ENCODE data around the gene NEURL3. TPM values are rescaled to one million over a fixed set of nuclear protein-coding genes. Genes with fewer than 3 reads are reported as not detected.

NEURL3 gene
- total RNA-seq, 1 experiment from 2014 or later, result 4.2 TPM

DNA sequence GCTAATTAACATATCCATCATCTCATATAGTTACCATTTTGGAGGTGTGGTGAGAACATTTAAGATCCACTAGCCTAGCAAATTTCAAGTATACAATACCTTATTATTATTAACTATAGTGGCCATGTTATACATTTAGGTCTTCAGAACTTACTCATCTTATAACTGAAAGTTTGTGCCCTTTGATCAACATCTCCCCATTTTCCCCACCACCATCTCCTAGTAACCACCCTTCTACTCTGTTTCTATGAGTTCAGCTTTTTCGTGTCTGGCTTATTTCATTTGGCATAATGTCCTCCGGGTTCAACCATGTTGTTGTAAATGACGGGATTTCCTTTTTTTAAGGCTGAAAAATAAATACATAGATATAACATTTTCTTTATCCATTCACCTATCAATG is 15.9 kb downstream of the NEURL3 start:
- DNase-seq, result no peak
- TF ChIP-seq, protein P1, sequence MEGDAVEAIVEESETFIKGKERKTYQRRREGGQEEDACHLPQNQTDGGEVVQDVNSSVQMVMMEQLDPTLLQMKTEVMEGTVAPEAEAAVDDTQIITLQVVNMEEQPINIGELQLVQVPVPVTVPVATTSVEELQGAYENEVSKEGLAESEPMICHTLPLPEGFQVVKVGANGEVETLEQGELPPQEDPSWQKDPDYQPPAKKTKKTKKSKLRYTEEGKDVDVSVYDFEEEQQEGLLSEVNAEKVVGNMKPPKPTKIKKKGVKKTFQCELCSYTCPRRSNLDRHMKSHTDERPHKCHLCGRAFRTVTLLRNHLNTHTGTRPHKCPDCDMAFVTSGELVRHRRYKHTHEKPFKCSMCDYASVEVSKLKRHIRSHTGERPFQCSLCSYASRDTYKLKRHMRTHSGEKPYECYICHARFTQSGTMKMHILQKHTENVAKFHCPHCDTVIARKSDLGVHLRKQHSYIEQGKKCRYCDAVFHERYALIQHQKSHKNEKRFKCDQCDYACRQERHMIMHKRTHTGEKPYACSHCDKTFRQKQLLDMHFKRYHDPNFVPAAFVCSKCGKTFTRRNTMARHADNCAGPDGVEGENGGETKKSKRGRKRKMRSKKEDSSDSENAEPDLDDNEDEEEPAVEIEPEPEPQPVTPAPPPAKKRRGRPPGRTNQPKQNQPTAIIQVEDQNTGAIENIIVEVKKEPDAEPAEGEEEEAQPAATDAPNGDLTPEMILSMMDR (IDR thresholded peaks at IDR 0.05; ENCODE audit: insufficient read depth in 1 of 2, low read depth in 1 of 2, low read length in 1 of 2, severe bottlenecking in 1 of 2, unreplicated experiment in 1 of 2), result no peak
- no peak overlapping the region for H3K4me3 ChIP-seq (ENCODE audit: low read depth, low read length)
- H3K4me1 ChIP-seq, result no peaks in the 10 kb centered on the region
- ChIA-PET POLR2A (no interaction called here), CTCF (no interaction called here)
- no peak overlapping the region for H3K4me3 Mint-ChIP-seq (ENCODE audit: unreplicated experiment)
- H3K36me3 Mint-ChIP-seq (ENCODE audit: insufficient read depth, unreplicated experiment), result peaks cover 4% of the 10 kb centered on the region
- H3K27ac Mint-ChIP-seq (ENCODE audit: unreplicated experiment), result no peak overlapping the region
- H3K9me3 ChIP-seq, result peaks cover 4% of the 10 kb centered on the region; the same call in 1 of the 2 replicates
- no TSS peak for BruUV-seq (replicated peaks)
- intact Hi-C loops (cut with micrococcal nuclease; ENCODE audit: unreplicated experiment), result no loop called here
- H3K36me3 ChIP-seq (ENCODE audit: control insufficient read depth, insufficient read depth, low read length), result no peaks in the 10 kb centered on the region
- H3K27me3 ChIP-seq (replicated peaks; ENCODE audit: control insufficient read depth, insufficient read depth, low read length), result no peaks in the 10 kb centered on the region
- no peaks in the 10 kb centered on the region for H3K9me3 Mint-ChIP-seq (ENCODE audit: unreplicated experiment)
- no peaks in the 10 kb centered on the region for H3K4me1 Mint-ChIP-seq (ENCODE audit: low read depth, unreplicated experiment)
- H3K27me3 Mint-ChIP-seq (ENCODE audit: insufficient read depth, unreplicated experiment), result no peaks in the 10 kb centered on the region

DNA sequence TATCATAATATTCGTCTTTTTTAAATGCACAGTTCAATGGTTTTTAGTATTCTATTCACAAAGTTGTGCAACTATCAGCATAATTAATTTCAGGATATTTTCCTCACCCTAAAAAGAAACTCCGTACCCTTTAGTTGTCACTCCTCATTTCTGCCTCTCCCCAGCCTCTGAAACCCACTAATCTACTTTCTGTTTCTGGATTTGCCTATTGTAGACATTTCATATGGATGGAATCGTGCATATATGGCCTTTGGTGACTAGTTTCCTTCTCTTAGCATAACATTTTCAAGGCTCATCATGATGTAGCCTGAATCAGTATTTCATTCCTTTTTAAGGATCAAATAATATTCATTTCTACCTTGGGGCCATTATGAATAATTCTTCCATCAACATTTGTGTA is 18.5 kb downstream of the NEURL3 start:
- Mint-ChIP-seq H3K9me3 (ENCODE audit: unreplicated experiment) (peaks cover 8% of the 10 kb centered on the region), H3K27ac (ENCODE audit: unreplicated experiment) (no peak overlapping the region), H3K27me3 (ENCODE audit: insufficient read depth, unreplicated experiment) (no peaks in the 10 kb centered on the region), H3K36me3 (ENCODE audit: insufficient read depth, unreplicated experiment) (peaks cover 4% of the 10 kb centered on the region), H3K4me3 (ENCODE audit: unreplicated experiment) (no peak overlapping the region), H3K4me1 (ENCODE audit: low read depth, unreplicated experiment) (no peaks in the 10 kb centered on the region)
- ChIA-PET CTCF (no interaction called here), POLR2A (no interaction called here)
- TF ChIP-seq, protein P1 (IDR thresholded peaks at IDR 0.05; ENCODE audit: insufficient read depth in 1 of 2, low read depth in 1 of 2, low read length in 1 of 2, severe bottlenecking in 1 of 2, unreplicated experiment in 1 of 2), result no peak
- no peak for DNase-seq
- Histone ChIP-seq H3K9me3 (no peaks in the 10 kb centered on the region), H3K4me3 (ENCODE audit: low read depth, low read length) (no peak overlapping the region), H3K27me3 (replicated peaks; ENCODE audit: control insufficient read depth, insufficient read depth, low read length) (no peaks in the 10 kb centered on the region), H3K36me3 (ENCODE audit: control insufficient read depth, insufficient read depth, low read length) (no peaks in the 10 kb centered on the region), H3K4me1 (no peaks in the 10 kb centered on the region)
- intact Hi-C loops (cut with micrococcal nuclease; ENCODE audit: unreplicated experiment), result no loop called here
- BruUV-seq (replicated peaks), result no TSS peak

DNA sequence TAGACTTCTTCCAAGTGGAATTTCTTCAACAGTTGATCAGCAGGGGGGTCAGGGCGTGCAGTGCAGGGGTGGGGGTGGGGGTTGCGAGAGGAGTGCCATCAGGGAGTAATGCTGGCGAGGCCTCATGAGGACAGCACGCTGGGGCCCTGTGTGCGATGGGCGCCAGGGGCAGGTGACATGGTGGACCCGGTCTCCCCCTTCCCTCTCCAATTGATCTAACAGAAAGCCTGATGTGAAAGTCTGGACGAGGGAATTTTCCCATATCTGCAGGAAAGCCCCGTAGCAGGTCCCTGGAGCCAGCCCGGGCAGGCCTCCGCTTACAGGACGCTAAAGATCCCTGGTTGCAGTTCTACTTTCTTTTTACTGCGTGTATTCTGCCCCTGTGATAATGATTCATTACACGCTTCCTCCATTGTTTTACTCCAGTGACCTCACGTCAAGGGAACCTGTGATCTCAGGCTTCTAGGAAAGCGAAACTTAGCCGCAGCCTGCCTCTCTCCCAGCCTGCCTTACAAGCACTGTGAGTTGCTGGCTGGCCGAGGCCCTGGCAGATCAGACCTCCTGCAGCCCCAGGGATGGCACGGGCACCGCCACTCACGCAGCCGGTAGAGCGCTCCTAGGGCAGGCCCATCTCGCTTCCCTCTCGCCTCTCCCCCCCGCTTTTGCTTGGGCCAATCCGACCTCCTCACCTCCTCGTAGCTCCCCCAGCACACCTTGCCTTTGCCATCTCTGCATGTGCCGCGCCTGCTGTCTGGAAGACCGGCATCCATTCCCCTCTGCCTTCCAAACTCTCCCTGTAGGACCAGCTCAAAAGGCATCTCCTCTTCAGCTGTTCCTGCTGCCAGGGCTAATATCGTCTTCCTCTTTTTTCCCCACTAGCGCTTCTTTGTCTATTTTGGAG is 19.2 kb downstream of the NEURL3 start:
- Mint-ChIP-seq H3K36me3 (ENCODE audit: insufficient read depth, unreplicated experiment) (peaks cover 4% of the 10 kb centered on the region), H3K27ac (ENCODE audit: unreplicated experiment) (no peak overlapping the region), H3K4me3 (ENCODE audit: unreplicated experiment) (no peak overlapping the region), H3K27me3 (ENCODE audit: insufficient read depth, unreplicated experiment) (no peaks in the 10 kb centered on the region), H3K9me3 (ENCODE audit: unreplicated experiment) (peaks cover 12% of the 10 kb centered on the region), H3K4me1 (ENCODE audit: low read depth, unreplicated experiment) (no peaks in the 10 kb centered on the region)
- DNase-seq, result no peak
- Histone ChIP-seq H3K4me1 (no peaks in the 10 kb centered on the region), H3K27me3 (replicated peaks; ENCODE audit: control insufficient read depth, insufficient read depth, low read length) (no peaks in the 10 kb centered on the region), H3K9me3 (no peaks in the 10 kb centered on the region; the same call in 1 of the 2 replicates), H3K36me3 (ENCODE audit: control insufficient read depth, insufficient read depth, low read length) (no peaks in the 10 kb centered on the region), H3K4me3 (ENCODE audit: low read depth, low read length) (no peak overlapping the region)
- intact Hi-C loops (cut with micrococcal nuclease; ENCODE audit: unreplicated experiment), result no loop called here
- TF ChIP-seq, protein P1 (IDR thresholded peaks at IDR 0.05; ENCODE audit: insufficient read depth in 1 of 2, low read depth in 1 of 2, low read length in 1 of 2, severe bottlenecking in 1 of 2, unreplicated experiment in 1 of 2), result no peak
- ChIA-PET CTCF (no interaction called here), POLR2A (no interaction called here)
- no TSS peak for BruUV-seq (replicated peaks)
